WTC11 (cell line): ENCODE results near the gene ABHD11. TPM values are rescaled to one million over a fixed set of nuclear protein-coding genes. Genes with fewer than 3 reads are reported as not detected.
A peak's percentile ranks its signal among the peaks of the same experiment; 100 is the strongest.

Source experiments
- ATF1 ChIP-seq: sonication (generic); formaldehyde crosslinking; IDR thresholded peaks from 2 replicates; pipeline ENCODE4 v1.8.1; 2023; ENCODE audit warnings: mild to moderate bottlenecking, moderate library complexity, missing genetic modification reagents
- ATF3 ChIP-seq: sonication (generic); formaldehyde crosslinking; conservative IDR thresholded peaks from 2 replicates; pipeline ENCODE4 v1.8.1; 2022; ENCODE audit warnings: mild to moderate bottlenecking, missing genetic modification reagents
- CBFB ChIP-seq: sonication (generic); formaldehyde crosslinking; IDR thresholded peaks from 2 replicates; pipeline ENCODE4 v1.8.1; 2022; ENCODE audit warnings: mild to moderate bottlenecking, low read depth, missing genetic modification reagents
- CREM ChIP-seq: sonication (generic); formaldehyde crosslinking; IDR thresholded peaks from 2 replicates; pipeline ENCODE4 v1.8.1; 2022; ENCODE audit warnings: mild to moderate bottlenecking, missing genetic modification reagents, moderate library complexity
- CTCF ChIP-seq: fragments of 200-600 bp; IDR thresholded peaks from 2 replicates; pipeline ENCODE4 v1.8.0; 2022; ENCODE audit warnings: antibody characterized with exemption
- E2F5 ChIP-seq: sonication (generic); formaldehyde crosslinking; IDR thresholded peaks from 2 replicates; pipeline ENCODE4 v1.8.1; 2022; ENCODE audit warnings: mild to moderate bottlenecking, moderate library complexity, missing genetic modification reagents
- ERG ChIP-seq: fragments of 250-450 bp; sonication (Bioruptor Pico); IDR thresholded peaks from 2 replicates; pipeline ENCODE4 v1.8.0; 2021; ENCODE audit warnings: mild to moderate bottlenecking
- FOXJ3 ChIP-seq: sonication (generic); formaldehyde crosslinking; IDR thresholded peaks from 2 replicates; pipeline ENCODE4 v1.9.0; 2021; ENCODE audit warnings: missing genetic modification reagents, mild to moderate bottlenecking, borderline replicate concordance
- FOXK1 ChIP-seq: sonication (generic); formaldehyde crosslinking; IDR thresholded peaks from 2 replicates; pipeline ENCODE4 v1.8.0; 2022; ENCODE audit warnings: mild to moderate bottlenecking, moderate library complexity, missing genetic modification reagents
- GRHL2 ChIP-seq: fragments of 250-450 bp; sonication (Bioruptor Pico); IDR thresholded peaks from 2 replicates; pipeline ENCODE4 v1.8.0; 2022; ENCODE audit warnings: mild to moderate bottlenecking, moderate library complexity; ENCODE audit not compliant: insufficient replicate concordance, severe bottlenecking
- IRF2 ChIP-seq: sonication (generic); formaldehyde crosslinking; IDR thresholded peaks from 2 replicates; pipeline ENCODE4 v1.8.0; 2022; ENCODE audit warnings: low read depth, missing genetic modification reagents, borderline replicate concordance
- JAZF1 ChIP-seq: fragments of 250-450 bp; sonication (Bioruptor Pico); IDR thresholded peaks from 2 replicates; pipeline ENCODE4 v1.9.0; 2021; ENCODE audit warnings: moderate library complexity, mild to moderate bottlenecking, inconsistent platforms
- JUN ChIP-seq: sonication (generic); formaldehyde crosslinking; IDR thresholded peaks from 2 replicates; pipeline ENCODE4 v1.8.0; 2023; ENCODE audit warnings: mild to moderate bottlenecking, missing genetic modification reagents
- MXD4 ChIP-seq: fragments of 250-450 bp; sonication (Bioruptor Pico); IDR thresholded peaks from 2 replicates; pipeline ENCODE4 v1.8.0; 2021; ENCODE audit warnings: mild to moderate bottlenecking, moderate library complexity, borderline replicate concordance
- NFATC4 ChIP-seq: fragments of 250-450 bp; sonication (Bioruptor Pico); IDR thresholded peaks from 2 replicates; pipeline ENCODE4 v1.9.0; 2021; ENCODE audit warnings: mild to moderate bottlenecking
- NR2C2 ChIP-seq: sonication (generic); formaldehyde crosslinking; IDR thresholded peaks from 2 replicates; pipeline ENCODE4 v1.8.0; 2022; ENCODE audit warnings: mild to moderate bottlenecking, missing genetic modification reagents
- PREB ChIP-seq: sonication (generic); formaldehyde crosslinking; IDR thresholded peaks from 2 replicates; pipeline ENCODE4 v1.8.1; 2022; ENCODE audit warnings: mild to moderate bottlenecking, missing genetic modification reagents, moderate library complexity, borderline replicate concordance
- SMAD3 ChIP-seq: sonication (generic); formaldehyde crosslinking; IDR thresholded peaks from 2 replicates; pipeline ENCODE4 v1.8.0; 2022; ENCODE audit warnings: missing genetic modification reagents, mild to moderate bottlenecking, borderline replicate concordance
- SMAD4 ChIP-seq: sonication (generic); formaldehyde crosslinking; IDR thresholded peaks from 2 replicates; pipeline ENCODE4 v1.8.0; 2022; ENCODE audit warnings: mild to moderate bottlenecking, missing genetic modification reagents
- TEAD1 ChIP-seq: sonication (generic); formaldehyde crosslinking; IDR thresholded peaks from 2 replicates; pipeline ENCODE4 v1.8.0; 2022; ENCODE audit warnings: mild to moderate bottlenecking, missing genetic modification reagents
- TP53 ChIP-seq: sonication (generic); formaldehyde crosslinking; IDR thresholded peaks from 2 replicates; pipeline ENCODE4 v1.8.1; 2023; ENCODE audit warnings: mild to moderate bottlenecking, missing genetic modification reagents
- USF1 ChIP-seq: sonication (generic); formaldehyde crosslinking; IDR thresholded peaks from 2 replicates; pipeline ENCODE4 v1.8.0; 2022; ENCODE audit warnings: mild to moderate bottlenecking, missing genetic modification reagents
- ZBTB21 ChIP-seq: sonication (generic); formaldehyde crosslinking; IDR thresholded peaks from 2 replicates; pipeline ENCODE4 v1.8.1; 2023; ENCODE audit warnings: mild to moderate bottlenecking, missing genetic modification reagents, borderline replicate concordance
- ZNF138 ChIP-seq: sonication (generic); formaldehyde crosslinking; conservative IDR thresholded peaks from 2 replicates; pipeline ENCODE4 v1.8.1; 2022; ENCODE audit warnings: mild to moderate bottlenecking, moderate library complexity, missing genetic modification reagents
- ZNF396 ChIP-seq: fragments of 250-450 bp; sonication (Bioruptor Pico); IDR thresholded peaks from 2 replicates; pipeline ENCODE4 v1.8.0; 2021; ENCODE audit warnings: mild to moderate bottlenecking, moderate library complexity, borderline replicate concordance
- ZNF423 ChIP-seq: fragments of 250-450 bp; sonication (Bioruptor Pico); IDR thresholded peaks from 2 replicates; pipeline ENCODE4 v2.1.2; 2022; ENCODE audit warnings: mild to moderate bottlenecking, moderate library complexity
- ZNF671 ChIP-seq: fragments of 250-450 bp; sonication (Bioruptor Pico); IDR thresholded peaks from 2 replicates; pipeline ENCODE4 v1.8.0; 2021; ENCODE audit warnings: mild to moderate bottlenecking
- ZSCAN18 ChIP-seq: fragments of 250-450 bp; sonication (Bioruptor Pico); IDR thresholded peaks from 2 replicates; pipeline ENCODE4 v2.1.2; 2022; ENCODE audit warnings: mild to moderate bottlenecking, moderate library complexity
- total RNA-seq: library from RNA; stranded (reverse); gene quantifications from 3 replicates; pipeline ENCODE4 v1.2.3, GENCODE V29; 2021

The ABHD11 gene
- total RNA-seq, 1 experiment from 2014 or later: 23.8 TPM

- TF ChIP-seq ERG (no peak; the same call in 1 of the 2 replicates), CTCF (no peak), PREB (CRISPR knock-in tag) (no peak), NFATC4 (0 out of 2 replicates have a peak, but pooled peaks have one; percentile 47), CBFB (peak; percentile 74; the same call in 1 of the 2 replicates), E2F5 (no peak), GRHL2 (CRISPR knock-in tag) (no peak), NR2C2 (CRISPR knock-in tag) (no peak), SMAD3 (CRISPR knock-in tag) (no peak), ZNF138 (no peak), ZNF396 (no peak), CREM (CRISPR knock-in tag) (no peak), TEAD1 (CRISPR knock-in tag) (no peak; the same call in 1 of the 2 replicates), FOXK1 (peak; percentile 92), ZSCAN18 (CRISPR knock-in tag) (no peak), MXD4 (CRISPR knock-in tag) (no peak), ATF3 (no peak; the same call in 1 of the 2 replicates), SMAD4 (no peak), ZBTB21 (CRISPR knock-in tag) (no peak; the same call in none of the 2 replicates), ATF1 (no peak), FOXJ3 (CRISPR knock-in tag) (no peak), ZNF423 (peak; percentile 99), IRF2 (no peak), USF1 (CRISPR knock-in tag) (peak; percentile 99), TP53 (peak; percentile 78), ZNF671 (no peak), JAZF1 (CRISPR knock-in tag) (no peak), JUN (no peak)
Measured at GRCh38 chr7:73742753-73743641, 4.4 kb upstream of the ABHD11 start (continued).
